ENCODE measurements around the gene ADK.
"Not testable (repeated sequence)": the region's sequence is repeated elsewhere in the genome, so short reads cannot be mapped to it uniquely, and the experiment has no call there.

ADK gene

GRCh38 chr10:74486659-74487058, 335.6 kb downstream of the ADK start:
- no peak overlapping the region for H3K4me3 Mint-ChIP-seq
- no peak for DNase-seq
- TF ChIP-seq CTCF (IDR thresholded peaks at IDR 0.05), result no peak
- H3K4me1 Mint-ChIP-seq, result no peaks in the 10 kb centered on the region
- peaks cover 24% of the 10 kb centered on the region for H3K36me3 Mint-ChIP-seq (ENCODE audit: low read depth)
- H3K27ac Mint-ChIP-seq, result no peak overlapping the region
- H3K9me3 Mint-ChIP-seq, result peaks cover 22% of the 10 kb centered on the region
- no peaks in the 10 kb centered on the region for H3K27me3 Mint-ChIP-seq (ENCODE audit: low read depth, poor library complexity)

DNA sequence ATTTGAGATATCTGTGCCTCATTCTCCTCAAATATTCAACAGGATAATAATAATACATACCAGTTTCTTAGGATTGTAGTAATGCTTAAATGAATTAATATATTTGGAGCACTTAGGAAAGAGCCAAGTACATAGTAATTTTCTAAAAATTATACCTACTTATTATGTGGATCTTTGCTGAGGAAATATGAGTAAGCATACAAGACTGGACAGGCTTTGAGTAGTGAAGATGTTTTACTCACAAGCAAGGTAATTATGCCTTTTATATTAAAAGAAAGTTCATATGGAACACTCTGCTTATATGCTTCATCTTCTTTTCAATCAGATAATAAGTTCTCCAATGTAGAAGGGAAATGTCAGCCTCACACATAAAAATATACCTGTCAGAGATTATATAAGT, 337.9 kb downstream of the ADK start:
- Mint-ChIP-seq H3K4me3 (no peak overlapping the region), H3K4me1 (no peaks in the 10 kb centered on the region), H3K9me3 (peaks cover 2% of the 10 kb centered on the region), H3K36me3 (ENCODE audit: low read depth) (peaks cover 3% of the 10 kb centered on the region), H3K27ac (no peak overlapping the region), H3K27me3 (ENCODE audit: low read depth, poor library complexity) (no peaks in the 10 kb centered on the region)
- no peak for TF ChIP-seq CTCF (IDR thresholded peaks at IDR 0.05)
- DNase-seq, result no peak

DNA sequence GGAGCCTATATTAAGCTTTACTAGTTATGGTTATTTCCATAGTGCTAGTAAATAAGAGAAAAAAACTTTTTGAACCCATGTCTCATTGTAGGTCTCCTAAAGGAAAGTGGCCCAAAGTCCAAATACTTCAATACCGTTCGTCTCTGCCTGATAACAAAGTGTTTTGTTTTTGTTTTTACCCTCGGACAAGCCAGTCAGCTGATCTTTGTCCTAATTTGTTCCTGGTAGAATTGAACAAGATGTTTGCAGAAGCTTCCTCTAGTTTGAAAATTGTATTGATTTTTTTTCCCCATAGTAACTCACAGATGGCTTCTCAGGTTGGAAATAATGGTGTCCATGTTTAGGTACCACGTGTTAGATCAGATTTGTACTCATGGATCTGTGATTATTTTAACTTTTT, 339.5 kb downstream of the ADK start:
- Mint-ChIP-seq H3K4me3 (no peak overlapping the region), H3K27me3 (ENCODE audit: low read depth, poor library complexity) (no peaks in the 10 kb centered on the region), H3K36me3 (ENCODE audit: low read depth) (no peaks in the 10 kb centered on the region), H3K27ac (no peak overlapping the region), H3K4me1 (no peaks in the 10 kb centered on the region), H3K9me3 (no peaks in the 10 kb centered on the region)
- no peak for TF ChIP-seq CTCF (IDR thresholded peaks at IDR 0.05)
- no peak for DNase-seq

DNA sequence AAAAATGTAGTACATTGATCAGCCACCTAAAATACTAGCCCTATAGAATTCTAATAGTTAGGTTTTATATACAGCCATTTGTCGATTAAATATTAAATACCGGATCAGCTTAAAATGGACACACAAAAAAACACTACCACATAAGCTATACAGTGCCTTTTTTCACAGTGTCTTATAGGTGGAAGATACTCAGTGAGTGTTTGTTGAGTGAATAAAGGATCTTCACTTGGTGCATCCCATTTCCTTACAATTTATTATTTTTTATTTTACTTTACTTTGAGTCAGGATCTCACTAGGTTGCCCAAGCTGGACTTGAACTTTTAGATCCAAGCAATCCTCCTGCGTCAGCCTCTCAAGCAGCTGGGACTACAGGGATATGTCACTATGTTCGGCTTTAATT, 340.0 kb downstream of the ADK start:
- no peaks in the 10 kb centered on the region for H3K27me3 Mint-ChIP-seq (ENCODE audit: low read depth, poor library complexity)
- no peaks in the 10 kb centered on the region for H3K4me1 Mint-ChIP-seq
- no peak overlapping the region for H3K4me3 Mint-ChIP-seq
- H3K9me3 Mint-ChIP-seq, result no peaks in the 10 kb centered on the region
- TF ChIP-seq CTCF (IDR thresholded peaks at IDR 0.05), result no peak
- no peak for DNase-seq
- H3K27ac Mint-ChIP-seq, result no peak overlapping the region
- H3K36me3 Mint-ChIP-seq (ENCODE audit: low read depth), result no peaks in the 10 kb centered on the region

- H3K4me3 Mint-ChIP-seq; DNase-seq; H3K27ac Mint-ChIP-seq; H3K4me1 Mint-ChIP-seq; H3K27me3 Mint-ChIP-seq (ENCODE audit: low read depth, poor library complexity): not testable (repeated sequence)
- H3K36me3 Mint-ChIP-seq (ENCODE audit: low read depth), result peaks cover 19% of the 10 kb centered on the region
- H3K9me3 Mint-ChIP-seq, result peaks cover 10% of the 10 kb centered on the region
These were observed 345.3 kb downstream of the ADK start for GRCh38 chr10:74496276-74496675.

GRCh38 chr10:74498664-74499063, 347.6 kb downstream of the ADK start:
- DNase-seq; H3K27me3 Mint-ChIP-seq (ENCODE audit: low read depth, poor library complexity); H3K27ac Mint-ChIP-seq; H3K4me3 Mint-ChIP-seq; H3K4me1 Mint-ChIP-seq: not testable (repeated sequence)
- Mint-ChIP-seq H3K9me3 (peaks cover 10% of the 10 kb centered on the region), H3K36me3 (ENCODE audit: low read depth) (peaks cover 19% of the 10 kb centered on the region)

DNA sequence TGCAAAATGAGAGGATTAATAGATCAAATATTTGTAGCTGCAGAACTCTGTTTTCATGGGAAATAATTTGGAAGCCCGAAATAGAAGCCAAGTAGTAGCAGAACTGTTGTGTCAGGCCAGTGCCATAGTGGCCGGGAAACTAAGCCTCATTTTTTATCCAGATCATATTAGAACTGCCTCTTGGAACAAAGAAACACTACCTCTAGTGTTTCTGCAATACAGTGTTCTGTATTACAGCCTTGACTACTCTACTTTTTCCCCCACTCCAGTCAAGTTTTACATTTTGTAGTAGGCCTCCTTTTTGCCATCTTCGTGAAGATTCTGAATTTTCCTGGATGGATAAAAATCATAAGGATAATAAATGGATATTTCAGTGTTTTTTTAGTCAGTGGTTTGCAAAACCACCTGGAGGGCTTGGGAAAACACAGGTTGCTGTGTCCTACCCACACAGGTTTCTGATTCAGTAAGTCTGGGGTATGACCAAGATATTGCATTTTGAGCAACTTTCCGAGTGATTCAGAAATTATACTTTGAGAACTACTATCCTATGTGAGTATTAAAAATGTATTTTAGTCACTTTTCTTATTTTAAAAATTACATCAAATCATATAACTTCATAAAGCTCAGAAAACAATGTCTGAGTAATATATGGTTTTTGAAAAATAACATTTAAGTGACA, 349.1 kb downstream of the ADK start:
- Mint-ChIP-seq H3K27me3 (ENCODE audit: low read depth, poor library complexity) (no peaks in the 10 kb centered on the region), H3K4me3 (no peak overlapping the region), H3K9me3 (peaks cover 15% of the 10 kb centered on the region), H3K4me1 (no peaks in the 10 kb centered on the region), H3K27ac (peak overlapping the region; percentile 7), H3K36me3 (ENCODE audit: low read depth) (peaks cover 28% of the 10 kb centered on the region)
- DNase-seq, result no peak
- TF ChIP-seq CTCF (IDR thresholded peaks at IDR 0.05), result no peak

All from nephron progenitor cell (in vitro differentiated cells).